SK-N-SH (cell line): ENCODE measurements around the gene DPYSL5.

Experiments
- TAF1 ChIP-seq: IDR thresholded peaks from 2 replicates; pipeline ENCODE4 v1.6.1; 2012; ENCODE audit warnings: low read depth, mild to moderate bottlenecking, low read length, moderate library complexity, borderline replicate concordance
- TCF12 ChIP-seq: IDR thresholded peaks from 2 replicates; pipeline ENCODE4 v1.4.0; 2012

GRCh38 chr2:26970244-26970927, 122.5 kb downstream of the DPYSL5 start, which contains the start of gene MAPRE3:
- TF ChIP-seq TCF12 (no peak), TAF1 (no peak)
